HG03520 (cell line): ENCODE measurements around the gene EIF4EBP2.

Experiments
- ATAC-seq: cut with Tn5 transposase; IDR thresholded peaks from one replicate; pipeline ENCODE4 v1.9.1; 2021; ENCODE audit warnings: mild to moderate bottlenecking, moderate library complexity; ENCODE audit not compliant: unreplicated experiment

Gene EIF4EBP2, protein sequence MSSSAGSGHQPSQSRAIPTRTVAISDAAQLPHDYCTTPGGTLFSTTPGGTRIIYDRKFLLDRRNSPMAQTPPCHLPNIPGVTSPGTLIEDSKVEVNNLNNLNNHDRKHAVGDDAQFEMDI

DNA sequence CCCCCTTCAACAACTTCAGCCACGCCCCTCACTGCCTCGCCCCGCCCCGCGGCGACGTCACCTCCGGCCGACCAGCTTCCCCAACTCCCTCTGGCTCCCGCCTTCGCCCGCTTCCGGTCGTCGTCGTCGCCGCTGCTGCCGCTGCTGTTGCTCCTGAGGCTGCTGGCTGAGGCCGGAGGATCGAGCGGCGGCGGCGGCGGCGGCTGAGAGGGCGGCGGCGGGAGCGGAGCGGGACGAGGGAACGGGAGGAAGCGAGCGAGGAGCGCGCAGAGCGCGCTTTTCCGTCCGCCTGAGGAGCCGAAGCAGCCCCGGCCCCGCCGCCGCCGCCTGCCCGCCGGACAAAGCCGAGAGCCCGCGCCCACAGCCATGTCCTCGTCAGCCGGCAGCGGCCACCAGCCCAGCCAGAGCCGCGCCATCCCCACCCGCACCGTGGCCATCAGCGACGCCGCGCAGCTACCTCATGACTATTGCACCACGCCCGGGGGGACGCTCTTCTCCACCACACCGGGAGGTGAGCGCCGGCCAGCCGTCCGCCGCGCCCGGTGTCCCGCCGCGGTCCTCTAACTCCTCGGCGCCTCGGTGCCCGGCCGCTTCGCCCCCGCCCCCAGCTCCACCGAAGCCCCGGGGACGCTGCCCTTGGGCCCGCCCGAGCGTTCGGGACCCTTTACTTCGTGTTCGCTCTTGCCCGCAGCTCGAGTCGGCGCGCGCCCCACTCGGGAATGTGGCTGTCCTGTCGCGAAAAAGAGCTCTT is at the start of gene EIF4EBP2:
EIF4EBP2 (plus strand) TSS at position 110 of the 751 bp plus-strand sequence; CDS start at position 367, 257 bp downstream.
- ATAC-seq = peak; percentile 79

DNA sequence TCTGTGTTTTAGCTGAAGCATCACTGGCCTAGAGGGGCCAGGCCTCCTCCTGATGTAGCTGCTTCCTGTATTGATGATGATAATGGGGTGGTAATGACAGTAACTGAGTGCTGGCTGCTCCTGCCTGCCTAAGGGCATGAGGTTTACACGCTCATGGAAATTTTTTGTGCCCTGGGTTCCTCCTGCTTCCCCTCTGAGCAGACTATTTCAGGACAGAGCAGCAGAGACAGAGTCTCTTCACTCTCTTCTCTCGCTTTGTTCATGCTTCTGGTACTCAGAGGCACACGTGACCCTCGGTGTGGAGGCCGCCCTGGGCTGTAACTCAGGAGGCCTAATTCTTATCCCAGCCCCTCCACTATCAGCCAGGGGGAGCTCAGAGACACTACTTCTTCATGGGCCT is 49.4 kb upstream of the EIF4EBP2 start:
- peak; percentile 18 for ATAC-seq

DNA sequence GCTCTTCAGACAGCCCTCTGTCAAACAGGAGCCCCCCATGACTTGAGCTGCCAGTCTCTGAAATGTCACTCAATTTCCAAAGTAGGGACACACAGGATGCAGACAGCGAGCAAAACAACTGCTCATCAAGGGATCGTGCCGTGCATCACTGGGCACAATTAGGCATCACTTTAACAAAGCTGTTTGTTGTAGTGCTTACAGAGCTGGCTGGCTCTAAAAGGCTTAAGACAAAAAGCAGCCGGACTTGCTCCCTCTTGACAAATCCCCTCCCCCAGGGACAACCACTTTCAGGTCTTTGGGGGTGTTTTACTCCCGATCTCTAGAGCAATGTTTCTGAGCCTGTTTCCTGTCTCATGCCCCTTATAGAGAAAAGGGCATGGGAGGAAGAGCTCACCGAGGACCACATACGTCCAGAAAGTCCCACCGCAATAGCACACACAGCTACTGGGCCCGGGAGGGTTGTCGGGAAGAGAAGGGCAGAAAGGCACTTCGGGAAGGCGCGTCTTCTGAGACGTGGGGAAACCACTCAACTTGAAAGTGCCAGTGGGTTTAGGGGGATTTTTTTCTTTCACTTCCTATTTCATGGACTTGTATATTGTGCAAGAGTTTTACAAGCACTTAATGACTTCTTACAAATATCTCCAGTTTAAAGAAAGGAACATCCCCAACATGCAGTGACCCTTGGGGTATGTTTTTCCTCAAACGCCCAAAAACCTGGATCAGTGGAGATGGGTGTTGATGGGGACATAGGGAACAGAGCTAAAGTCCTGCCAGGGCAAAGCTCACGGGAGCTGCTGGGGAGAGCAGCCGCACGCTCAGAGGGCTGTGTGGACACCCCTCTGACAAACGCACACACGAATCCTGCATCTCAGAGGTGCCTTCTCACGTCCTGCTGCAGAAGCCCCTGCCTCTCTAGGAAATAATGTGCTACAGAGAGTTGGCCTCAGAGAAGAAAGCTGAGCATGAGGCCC is 48.6 kb upstream of the EIF4EBP2 start:
- peak; percentile 53 for ATAC-seq

DNA sequence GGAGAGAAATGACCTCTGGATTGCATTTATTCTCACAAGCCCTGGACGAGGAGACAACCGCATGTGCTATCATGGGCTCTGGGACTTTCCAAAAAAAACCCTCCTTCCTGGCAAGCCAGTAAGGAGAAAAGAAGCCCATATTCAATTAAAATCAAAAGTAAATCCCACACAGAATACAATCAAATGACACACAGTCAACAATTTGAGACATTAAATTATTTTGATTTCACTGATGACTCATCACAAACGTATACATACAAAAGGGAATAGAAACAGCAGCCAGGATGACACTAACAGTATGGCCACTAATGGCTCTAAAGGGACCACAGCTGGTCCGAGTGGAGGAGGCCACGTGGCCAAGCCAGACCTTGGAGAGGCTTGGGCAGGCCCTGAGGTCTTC is 46.4 kb upstream of the EIF4EBP2 start:
- ATAC-seq = no peak

DNA sequence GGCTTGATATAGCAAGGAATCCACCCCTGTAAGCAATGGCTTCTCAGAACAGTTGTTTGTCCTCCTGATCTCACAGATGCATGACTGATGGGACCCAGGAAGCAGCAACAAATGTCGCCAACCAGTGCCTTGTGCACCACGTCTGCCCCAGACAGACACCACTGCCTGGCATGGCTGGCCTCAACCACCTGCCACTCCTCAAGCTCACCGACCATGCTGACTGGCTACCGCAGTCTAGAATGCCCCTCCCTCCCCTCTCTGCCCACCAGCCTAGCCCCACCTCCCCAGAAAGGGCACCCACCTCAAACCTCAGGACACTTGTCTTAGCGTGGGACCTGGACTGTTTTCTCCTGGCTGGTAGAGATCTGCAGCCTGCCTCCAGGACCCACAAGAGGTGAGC is 45.5 kb upstream of the EIF4EBP2 start:
- no peak for ATAC-seq

DNA sequence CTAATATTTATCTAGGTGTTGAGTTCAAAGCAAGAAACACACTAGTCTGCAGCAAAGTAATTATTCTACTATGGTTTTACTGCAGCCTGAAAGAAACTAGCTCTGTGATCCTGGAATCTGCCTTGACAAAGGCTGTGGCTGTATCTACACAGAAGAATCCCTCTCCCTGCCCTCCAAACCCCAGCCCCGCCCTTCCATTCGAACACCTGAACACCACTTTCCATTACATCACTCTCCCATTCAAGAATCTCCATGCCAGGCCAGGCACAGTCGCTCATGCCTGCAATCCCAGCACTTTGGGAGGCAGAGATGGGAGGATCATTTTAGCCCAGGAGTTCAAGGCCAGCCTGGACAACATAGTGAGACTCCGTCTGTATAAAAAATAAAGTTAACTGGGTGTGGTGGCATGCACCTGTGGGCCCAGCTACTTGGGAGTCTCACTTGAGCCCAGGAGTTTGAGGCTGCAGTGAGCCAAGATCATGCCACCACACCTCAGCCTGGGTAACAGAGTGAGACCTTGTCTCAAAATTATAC is 44.9 kb upstream of the EIF4EBP2 start:
- ATAC-seq = no peak

DNA sequence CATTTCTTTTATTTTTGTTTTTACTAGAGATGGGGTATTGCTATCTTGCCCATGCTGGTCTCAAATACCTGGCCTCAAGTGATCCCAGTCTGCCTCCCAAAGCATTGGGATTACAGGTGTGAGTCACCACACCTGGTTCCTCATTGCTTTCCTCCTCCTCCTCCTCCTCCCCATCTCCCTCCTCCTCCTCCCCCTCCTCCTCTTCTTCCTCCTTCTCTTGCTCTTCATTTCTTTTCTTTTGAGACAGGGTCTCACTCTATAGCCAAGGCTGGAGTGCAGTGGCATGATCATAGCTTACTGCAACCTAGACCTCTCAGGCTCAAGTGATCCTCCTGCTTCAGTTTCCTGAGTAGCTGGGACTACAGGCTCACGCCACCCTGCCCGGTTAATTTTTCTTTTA is 43.7 kb upstream of the EIF4EBP2 start:
- ATAC-seq = no peak

DNA sequence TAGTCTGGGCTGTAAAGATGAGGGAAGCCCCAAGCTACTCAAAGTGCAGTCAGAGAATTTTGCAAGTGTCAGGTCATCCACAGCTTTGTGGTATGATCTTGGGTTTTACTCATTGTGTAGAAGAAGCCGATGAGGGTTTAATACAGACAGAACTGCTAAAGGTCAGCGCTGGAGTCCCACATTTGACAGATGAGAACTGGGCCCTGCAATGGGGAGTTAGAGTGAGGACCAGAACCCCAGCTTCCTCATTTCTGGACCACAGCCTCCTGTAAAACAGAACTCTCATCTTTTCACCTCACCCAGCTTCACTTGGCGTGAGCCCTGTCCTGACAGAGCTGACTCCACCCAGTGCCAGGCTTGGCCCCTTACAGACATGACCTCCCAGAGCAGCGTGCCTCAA is 41.6 kb upstream of the EIF4EBP2 start:
- no peak for ATAC-seq

DNA sequence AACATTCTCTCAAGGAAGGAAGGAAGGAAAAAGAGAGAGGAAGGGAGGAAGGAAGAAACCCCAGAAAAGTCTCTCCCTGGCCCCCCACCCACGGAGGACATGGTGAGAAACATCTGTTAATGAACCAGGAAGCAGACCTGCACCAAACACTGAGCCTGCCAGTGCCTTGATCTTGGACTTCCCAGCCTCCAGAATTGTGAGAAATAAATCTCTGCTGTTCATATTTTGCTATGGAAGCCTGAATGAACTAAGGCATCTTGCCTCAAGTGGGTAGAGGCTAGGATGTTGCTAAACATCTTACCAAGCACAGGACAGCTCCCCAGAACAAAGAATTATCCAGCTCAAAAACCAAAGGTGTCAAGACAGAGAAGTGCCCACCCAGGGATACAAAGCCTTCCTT is 40.7 kb upstream of the EIF4EBP2 start:
- no peak for ATAC-seq

DNA sequence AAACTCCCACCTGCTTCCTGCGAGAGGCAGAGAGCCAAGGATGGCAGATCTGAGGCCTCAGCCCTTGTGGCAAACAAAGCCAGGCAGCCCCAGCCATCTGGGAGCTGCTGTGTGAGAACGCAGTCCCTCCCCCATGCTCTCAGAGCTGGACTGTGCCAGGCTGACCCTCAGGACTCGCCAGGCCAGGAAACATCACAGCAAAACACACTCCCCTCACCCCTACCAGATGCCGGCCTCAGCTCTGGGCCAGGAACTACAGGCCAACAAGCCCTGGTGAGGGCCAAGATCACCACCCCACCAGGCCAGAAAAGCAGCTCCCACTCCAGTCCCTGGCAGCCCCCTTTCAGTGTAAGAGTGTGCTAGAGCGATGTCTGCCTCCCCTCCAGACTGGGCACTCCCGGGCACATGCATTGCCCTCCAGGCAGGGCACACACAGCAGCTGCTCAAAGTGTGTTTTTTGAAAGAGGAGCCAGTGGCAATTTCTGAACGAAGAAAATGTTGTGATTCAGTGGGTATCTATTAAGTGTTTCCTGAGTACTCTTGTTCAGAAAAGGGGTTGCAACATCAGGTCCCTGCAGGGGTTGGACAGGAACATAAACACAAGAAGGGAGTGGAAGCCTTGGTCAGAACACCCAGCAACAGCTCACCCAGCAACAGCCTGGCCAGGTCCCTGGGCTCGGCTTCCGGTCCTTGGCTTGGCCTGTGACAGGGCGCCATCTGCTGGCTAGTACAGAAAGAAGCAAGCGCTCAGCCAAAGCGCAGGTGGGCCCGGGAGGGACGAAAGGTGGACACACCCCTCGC is 39.8 kb upstream of the EIF4EBP2 start:
- peak; percentile 89 for ATAC-seq

DNA sequence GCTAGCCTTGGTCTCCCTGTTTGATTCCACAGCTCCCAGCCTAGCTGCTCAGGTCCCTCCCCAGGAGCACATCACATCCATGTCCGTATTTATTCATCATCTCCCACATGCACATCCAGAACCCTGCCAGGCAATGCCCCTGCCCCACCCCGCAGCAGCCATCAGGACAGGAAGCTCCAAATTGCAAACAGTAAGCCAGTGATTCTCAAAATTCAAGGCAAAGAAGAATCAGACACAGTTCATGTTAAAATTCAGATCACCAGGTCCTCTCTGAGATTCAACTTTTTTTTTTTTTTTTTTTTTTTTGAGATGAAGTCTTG is 39.2 kb upstream of the EIF4EBP2 start:
- ATAC-seq = no peak

DNA sequence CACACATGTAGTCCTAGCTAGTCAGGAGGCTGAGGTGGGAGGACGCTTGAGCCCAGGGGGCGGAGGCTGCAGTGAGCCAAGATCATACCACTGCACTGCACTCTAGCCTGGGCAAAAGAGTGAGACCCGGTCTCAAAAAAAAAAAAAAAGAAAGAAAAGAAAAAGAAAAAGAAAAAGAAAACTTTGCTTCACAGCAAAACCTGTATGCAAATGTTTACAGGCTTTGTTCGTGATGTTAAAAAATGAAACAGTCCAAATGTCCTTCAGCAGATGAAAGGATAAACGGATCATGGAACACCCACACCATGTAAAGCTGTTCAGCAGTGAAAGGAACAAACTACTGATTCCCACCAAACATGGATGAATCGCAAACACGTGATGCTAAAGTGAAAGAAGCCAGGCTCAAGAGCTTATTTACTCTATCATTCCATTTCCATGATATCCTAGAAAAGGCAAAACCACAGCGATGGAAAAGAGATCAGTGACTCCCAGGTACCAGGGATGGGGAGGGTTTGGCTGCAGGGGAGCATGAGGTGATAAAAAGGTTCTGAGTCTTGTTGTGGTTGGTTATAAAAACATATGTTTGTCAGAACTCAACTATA is 36.6 kb upstream of the EIF4EBP2 start:
- ATAC-seq = no peak

DNA sequence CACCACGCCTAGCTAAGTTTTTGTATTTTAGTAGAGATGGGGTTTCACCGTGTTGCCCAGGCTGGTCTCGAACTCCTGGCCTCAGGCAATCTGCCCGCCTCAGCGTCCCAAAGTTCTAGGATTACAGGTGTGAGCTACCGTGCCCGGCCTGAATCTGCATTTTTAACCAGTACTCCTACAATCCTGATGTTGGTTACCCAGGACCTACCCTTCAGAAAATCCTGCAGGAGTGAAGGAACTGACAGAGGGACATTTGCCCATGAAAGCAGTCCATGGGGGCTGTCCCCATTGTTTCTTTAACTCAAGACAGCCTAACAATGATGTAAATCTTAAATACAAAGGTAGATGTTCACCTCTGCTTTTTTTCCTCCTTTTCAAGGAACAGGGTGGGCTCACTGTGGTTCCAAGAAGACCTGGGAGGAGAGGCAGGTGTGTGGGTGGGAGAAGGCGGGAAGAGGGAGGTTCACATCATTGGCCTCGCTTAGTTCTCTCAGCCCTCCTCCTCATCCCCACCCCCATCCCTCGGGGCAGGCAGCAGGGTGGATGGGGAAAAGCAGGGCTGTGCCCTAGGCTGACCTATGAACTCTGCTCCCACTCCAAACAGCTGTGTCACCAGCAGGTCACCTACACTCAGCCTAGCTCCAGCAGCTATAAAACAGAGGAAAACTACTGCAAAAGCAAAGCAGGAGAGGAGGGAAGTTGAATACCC is 35.0 kb upstream of the EIF4EBP2 start:
- no peak for ATAC-seq

DNA sequence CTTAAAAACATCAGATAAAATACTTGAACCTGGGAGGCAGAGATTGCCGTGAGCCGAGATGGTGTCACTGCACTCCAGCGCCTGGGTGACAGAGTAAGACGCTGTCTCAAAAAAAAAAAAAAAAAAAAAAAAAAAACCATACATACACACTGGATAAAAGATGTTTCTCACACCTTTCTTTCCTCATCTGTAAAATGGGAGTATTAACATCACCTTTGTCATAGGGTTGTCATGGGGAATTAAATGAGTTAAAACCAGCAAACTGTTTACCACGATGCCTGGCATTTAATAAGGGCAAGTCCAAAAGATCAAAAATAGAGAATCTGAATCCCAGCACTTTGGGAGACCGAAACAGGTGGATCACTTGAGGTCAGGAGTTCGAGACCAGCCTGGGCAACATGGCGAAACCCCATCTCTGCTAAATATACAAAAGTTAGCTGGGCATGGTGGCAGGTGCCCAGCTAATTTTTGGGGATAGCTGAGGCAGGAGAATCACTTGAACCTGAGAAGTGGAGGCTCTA is 34.4 kb upstream of the EIF4EBP2 start:
- ATAC-seq = no peak

DNA sequence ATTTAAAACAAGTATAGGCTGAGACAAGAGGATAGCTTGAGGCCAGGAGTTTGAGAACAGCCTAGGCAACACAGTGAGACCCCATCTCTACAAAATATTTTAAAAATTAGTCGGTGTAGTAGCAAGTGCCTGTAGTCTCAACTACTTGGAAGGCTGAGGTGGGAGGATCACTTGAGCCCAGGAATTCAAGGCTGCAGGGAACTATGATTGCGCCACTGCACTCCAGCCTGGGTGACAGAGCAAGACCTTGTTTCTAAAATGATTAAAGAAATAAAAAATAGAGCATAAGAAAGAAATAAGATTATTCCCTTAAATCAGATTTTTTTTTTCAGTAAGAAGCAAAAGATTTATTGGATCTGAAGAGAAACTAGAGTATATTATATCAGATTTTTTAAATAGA is 33.2 kb upstream of the EIF4EBP2 start:
- ATAC-seq = no peak

DNA sequence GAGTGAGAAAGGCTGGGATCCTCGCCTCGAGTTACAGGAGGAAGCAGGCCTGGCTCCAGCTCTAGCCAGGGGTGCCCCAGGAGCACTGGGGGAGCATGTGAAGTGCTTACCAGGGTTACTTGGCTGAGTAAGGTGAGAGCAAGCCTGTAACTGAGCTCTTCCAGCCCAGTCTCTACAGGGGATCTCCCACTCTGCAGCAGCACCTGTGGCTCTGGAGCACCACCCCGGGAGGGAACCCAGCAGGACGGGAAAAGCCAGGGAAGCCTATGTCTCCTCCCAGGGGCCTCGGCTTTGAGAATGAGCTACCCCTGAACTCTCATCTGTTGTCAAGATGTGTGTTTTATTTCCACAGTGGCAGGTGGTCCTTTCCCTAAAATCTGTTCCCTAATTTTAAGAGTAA is 32.1 kb upstream of the EIF4EBP2 start:
- no peak for ATAC-seq

DNA sequence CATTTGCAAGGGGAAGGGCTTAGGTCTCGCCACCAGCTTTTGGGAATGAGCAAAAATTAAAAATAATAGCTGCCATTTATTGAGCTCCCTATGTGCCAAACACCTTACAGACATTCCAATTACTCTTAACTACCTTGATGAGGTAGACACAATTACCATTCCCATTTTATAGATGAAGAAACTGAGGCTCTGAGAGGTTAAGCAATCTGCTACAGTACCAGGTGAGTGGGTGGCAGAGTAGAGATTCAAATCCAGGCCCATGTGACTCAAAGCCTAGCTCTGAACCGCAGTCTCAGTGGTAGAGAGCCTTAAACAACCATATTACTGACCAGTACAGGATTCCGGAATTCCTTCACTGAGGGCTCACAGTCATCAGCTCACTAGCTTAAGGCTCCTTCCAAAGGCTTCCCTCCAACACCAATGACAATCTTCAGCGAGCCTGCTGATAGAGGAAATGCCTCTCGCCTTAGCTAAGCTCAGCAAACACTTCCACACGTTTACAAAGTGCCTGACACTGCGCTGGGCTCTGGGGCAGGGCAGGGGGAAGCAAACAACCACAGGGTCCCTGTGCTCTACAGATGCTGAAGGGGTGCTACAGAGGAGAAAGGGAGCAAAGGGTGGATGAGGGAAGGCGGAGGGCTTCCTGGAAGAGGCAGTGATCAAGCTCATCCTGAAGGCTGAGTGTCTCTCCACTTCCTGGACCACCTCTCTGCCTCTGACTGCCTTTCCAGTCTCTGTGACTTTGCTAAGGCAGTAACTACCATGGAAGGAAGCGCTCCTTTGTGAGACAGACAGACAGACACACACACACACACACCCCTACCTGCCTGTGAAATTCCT is 28.9 kb upstream of the EIF4EBP2 start:
- no peak for ATAC-seq
